Measurements from ENCODE around the gene PSMD12.

The PSMD12 gene

DNA sequence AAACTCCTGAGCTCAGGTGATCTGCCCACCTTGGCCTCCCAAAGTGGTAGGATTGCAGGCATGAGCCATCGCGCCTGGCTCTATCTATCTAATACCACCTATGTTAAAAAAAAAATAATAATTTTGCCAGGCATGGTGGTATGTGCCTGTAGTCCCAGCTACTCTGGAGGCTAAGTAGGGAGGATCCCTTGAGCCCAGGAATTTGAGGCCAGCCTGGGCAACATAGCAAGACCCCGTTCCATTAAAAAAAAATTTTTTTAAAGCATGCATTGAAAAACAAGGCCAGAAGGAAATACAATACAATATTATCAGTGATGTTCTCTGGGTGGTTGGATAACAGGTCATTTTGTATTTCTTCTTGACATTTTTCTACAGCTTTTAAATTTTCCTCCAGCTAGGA lies 76.1 kb downstream of the PSMD12 start:
- no peaks in the 10 kb centered on the region for H3K36me3 ChIP-seq (ENCODE audit: control insufficient read depth, insufficient read depth, low read length)
- H3K9me3 ChIP-seq (ENCODE audit: control insufficient read depth, low read length), result no peaks in the 10 kb centered on the region
- H3K27ac ChIP-seq (ENCODE audit: insufficient read depth, low read length, poor library complexity, severe bottlenecking), result no peak overlapping the region
- no peaks in the 10 kb centered on the region for H3K4me1 ChIP-seq (ENCODE audit: control insufficient read depth, insufficient read depth, low read length, poor library complexity, severe bottlenecking)
- no peak overlapping the region for H3K4me3 ChIP-seq (ENCODE audit: insufficient read depth, low read depth, low read length, poor library complexity, severe bottlenecking)
- H3K27me3 ChIP-seq (replicated peaks; ENCODE audit: control insufficient read depth, insufficient read depth, low read length, poor library complexity, severe bottlenecking), result no peaks in the 10 kb centered on the region
- no peak for DNase-seq

DNA sequence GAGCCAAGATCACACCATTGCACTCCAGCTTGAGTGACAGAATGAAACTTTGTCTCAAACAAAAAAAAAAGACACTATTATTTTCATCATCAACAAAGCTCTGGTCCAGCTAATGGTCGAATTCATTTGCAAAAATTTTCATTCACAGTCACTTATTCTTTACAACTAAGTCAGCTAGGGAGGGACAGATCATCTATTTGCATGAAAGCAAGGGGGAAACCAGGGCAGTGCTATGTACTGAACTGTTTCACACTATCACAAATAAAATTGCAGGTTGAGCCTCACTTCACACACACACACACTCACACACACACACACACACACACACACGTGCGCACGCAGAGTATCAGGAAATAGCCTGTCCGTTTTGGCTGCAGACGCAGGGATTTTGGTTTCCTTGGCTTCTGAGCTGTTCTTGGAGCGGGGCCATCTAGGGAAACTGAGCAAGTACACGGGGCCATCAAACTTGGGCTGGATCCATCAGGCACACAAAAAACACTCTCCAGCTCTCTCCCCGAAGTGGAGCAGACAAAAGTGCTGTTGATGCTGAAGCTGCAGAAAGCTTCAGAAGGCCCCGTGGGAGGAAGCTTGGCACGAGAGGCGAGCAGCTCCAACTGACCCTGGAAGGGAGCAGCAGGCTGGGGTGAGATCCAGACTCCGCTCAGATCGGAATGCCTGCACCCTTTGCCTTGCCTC lies 77.0 kb downstream of the PSMD12 start:
- Histone ChIP-seq H3K27ac (ENCODE audit: insufficient read depth, low read length, poor library complexity, severe bottlenecking) (no peak overlapping the region), H3K9me3 (ENCODE audit: control insufficient read depth, low read length) (no peaks in the 10 kb centered on the region), H3K4me1 (ENCODE audit: control insufficient read depth, insufficient read depth, low read length, poor library complexity, severe bottlenecking) (no peaks in the 10 kb centered on the region), H3K36me3 (ENCODE audit: control insufficient read depth, insufficient read depth, low read length) (no peaks in the 10 kb centered on the region), H3K4me3 (ENCODE audit: insufficient read depth, low read depth, low read length, poor library complexity, severe bottlenecking) (no peak overlapping the region), H3K27me3 (replicated peaks; ENCODE audit: control insufficient read depth, insufficient read depth, low read length, poor library complexity, severe bottlenecking) (no peaks in the 10 kb centered on the region)
- DNase-seq, result no peak
